ENCODE data around the gene ADAMTS13. TPM values are rescaled to one million over a fixed set of nuclear protein-coding genes. Genes with fewer than 3 reads are reported as not detected.

Gene ADAMTS13
- total RNA-seq, 1 experiment from 2014 or later, result 4.7 TPM

DNA sequence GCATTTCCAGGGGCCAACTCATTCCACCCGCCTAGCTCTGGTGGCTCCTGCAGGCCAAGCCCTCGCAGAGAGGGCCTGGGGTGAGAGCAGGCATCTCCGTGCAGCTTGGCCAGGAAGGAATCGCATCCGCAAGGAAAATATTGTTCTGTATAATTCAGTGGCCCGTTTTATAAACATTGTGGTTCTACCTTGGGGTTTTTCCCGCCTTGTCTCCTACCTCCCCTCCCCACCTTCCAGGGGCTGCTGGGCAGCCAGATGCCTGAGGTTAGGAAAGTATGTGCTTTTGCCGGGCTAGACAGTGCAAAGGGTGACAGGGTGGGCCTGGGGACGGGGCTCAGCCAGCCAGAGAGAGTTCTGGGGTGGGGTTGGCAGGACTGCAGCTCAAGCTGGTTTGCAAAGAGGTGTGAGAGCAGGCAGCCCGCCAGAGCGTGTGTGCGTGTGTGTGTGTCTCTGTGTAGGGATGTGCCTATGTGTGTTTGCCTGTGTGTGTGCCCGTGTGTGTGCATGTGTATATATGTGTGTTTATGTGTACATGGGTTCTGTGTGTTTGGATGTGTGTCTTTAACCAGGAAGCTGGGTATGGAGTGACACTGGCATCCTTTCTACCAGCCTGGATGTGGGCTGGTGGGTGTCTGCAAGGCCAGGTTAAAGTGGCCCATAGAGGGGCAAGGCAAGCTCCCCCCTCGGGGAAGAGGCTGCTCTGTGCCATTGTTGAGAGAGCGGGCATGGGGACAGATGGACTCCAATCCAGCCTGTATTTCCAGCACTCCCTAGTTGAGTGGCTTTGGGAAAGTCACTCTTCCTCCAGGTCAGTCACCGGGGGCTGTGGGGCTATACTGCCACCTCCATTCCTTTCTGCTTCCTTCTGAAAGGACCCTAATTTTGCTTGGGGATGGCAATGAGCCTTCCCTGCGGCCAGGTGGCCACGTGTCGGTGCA, 67.4 kb downstream of the ADAMTS13 start:
- no peak for DNase-seq
- no peak overlapping the region for H3K4me3 Mint-ChIP-seq (ENCODE audit: low read depth, unreplicated experiment)
- BruUV-seq (replicated peaks), result no TSS peak
- CTCF ChIA-PET, result no interaction called here
- H3K9me3 Mint-ChIP-seq (ENCODE audit: low read depth, unreplicated experiment), result no peaks in the 10 kb centered on the region
- intact Hi-C loops (cut with micrococcal nuclease; ENCODE audit: unreplicated experiment), result loop anchor here (5.0 kb wide), 1 partner anchor 302 kb away; no protein-coding TSS in a partner anchor
- peaks cover 5% of the 10 kb centered on the region for H3K36me3 Mint-ChIP-seq (ENCODE audit: insufficient read depth, unreplicated experiment)
- no peaks in the 10 kb centered on the region for H3K4me1 Mint-ChIP-seq (ENCODE audit: low read depth, unreplicated experiment)
- TF ChIP-seq CTCF (IDR thresholded peaks at IDR 0.05; ENCODE audit: unreplicated experiment), result no peak
- peaks cover 18% of the 10 kb centered on the region for H3K27me3 Mint-ChIP-seq (ENCODE audit: unreplicated experiment)
- H3K27ac Mint-ChIP-seq (ENCODE audit: unreplicated experiment), result no peak overlapping the region

GRCh38 chr9:133490201-133490681, 68.1 kb downstream of the ADAMTS13 start:
- Mint-ChIP-seq H3K4me1 (ENCODE audit: low read depth, unreplicated experiment) (no peaks in the 10 kb centered on the region), H3K27me3 (ENCODE audit: unreplicated experiment) (peaks cover 18% of the 10 kb centered on the region), H3K36me3 (ENCODE audit: insufficient read depth, unreplicated experiment) (peaks cover 5% of the 10 kb centered on the region), H3K9me3 (ENCODE audit: low read depth, unreplicated experiment) (no peaks in the 10 kb centered on the region), H3K4me3 (ENCODE audit: low read depth, unreplicated experiment) (no peak overlapping the region), H3K27ac (ENCODE audit: unreplicated experiment) (no peak overlapping the region)
- CTCF ChIA-PET, result no interaction called here
- no peak for TF ChIP-seq CTCF (IDR thresholded peaks at IDR 0.05; ENCODE audit: unreplicated experiment)
- DNase-seq, result no peak
- intact Hi-C loops (cut with micrococcal nuclease; ENCODE audit: unreplicated experiment), result no loop called here
- BruUV-seq (replicated peaks), result no TSS peak

DNA sequence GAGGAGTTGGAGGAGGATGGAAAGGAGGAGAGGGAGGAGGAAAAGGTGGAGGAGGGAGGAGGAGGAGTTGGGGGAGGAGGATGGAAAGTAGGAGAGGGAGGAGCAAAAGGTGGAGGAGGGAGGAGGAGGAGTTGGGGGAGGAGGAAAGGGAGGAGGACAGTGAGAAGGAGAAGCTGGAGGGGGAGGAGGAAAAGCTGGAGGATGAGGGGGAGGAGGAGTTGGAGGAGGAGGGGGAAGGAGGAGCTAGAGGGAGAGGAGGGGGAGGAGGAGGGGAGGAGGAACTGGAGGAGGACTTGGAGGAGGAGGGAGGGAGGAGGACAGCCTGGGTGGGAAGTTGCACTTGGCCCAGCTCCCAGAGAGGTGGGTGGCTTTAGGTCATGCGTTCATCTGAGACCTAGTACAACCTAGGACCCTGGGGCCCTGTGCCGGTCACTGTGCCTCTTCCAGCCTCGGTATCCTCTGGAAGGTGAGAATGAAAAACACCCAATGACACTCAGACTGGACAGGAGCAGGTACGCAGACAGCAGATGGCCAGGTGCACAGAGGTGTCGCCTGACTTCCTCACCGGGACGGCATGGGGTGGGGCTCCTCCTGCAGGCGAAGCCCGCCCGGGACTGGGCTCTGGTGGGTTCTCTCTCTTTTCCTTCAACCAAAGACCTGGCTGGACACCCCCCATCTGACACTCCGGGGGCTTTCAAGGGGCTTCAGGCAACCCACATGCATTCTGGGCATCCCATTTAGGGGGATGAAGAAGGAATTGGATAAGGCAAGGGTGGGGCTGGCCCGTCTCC, 68.9 kb downstream of the ADAMTS13 start:
- Mint-ChIP-seq H3K36me3 (ENCODE audit: insufficient read depth, unreplicated experiment) (peaks cover 5% of the 10 kb centered on the region), H3K27ac (ENCODE audit: unreplicated experiment) (no peak overlapping the region), H3K27me3 (ENCODE audit: unreplicated experiment) (peaks cover 18% of the 10 kb centered on the region), H3K4me1 (ENCODE audit: low read depth, unreplicated experiment) (no peaks in the 10 kb centered on the region), H3K4me3 (ENCODE audit: low read depth, unreplicated experiment) (no peak overlapping the region), H3K9me3 (ENCODE audit: low read depth, unreplicated experiment) (no peaks in the 10 kb centered on the region)
- CTCF ChIA-PET, result no interaction called here
- DNase-seq, result no peak
- no TSS peak for BruUV-seq (replicated peaks)
- no peak for TF ChIP-seq CTCF (IDR thresholded peaks at IDR 0.05; ENCODE audit: unreplicated experiment)
- intact Hi-C loops (cut with micrococcal nuclease; ENCODE audit: unreplicated experiment), result no loop called here

- no TSS peak for BruUV-seq (replicated peaks)
- DNase-seq, result no peak
- Mint-ChIP-seq H3K27ac (ENCODE audit: unreplicated experiment) (no peak overlapping the region), H3K4me3 (ENCODE audit: low read depth, unreplicated experiment) (no peak overlapping the region), H3K9me3 (ENCODE audit: low read depth, unreplicated experiment) (no peaks in the 10 kb centered on the region), H3K4me1 (ENCODE audit: low read depth, unreplicated experiment) (no peaks in the 10 kb centered on the region), H3K27me3 (ENCODE audit: unreplicated experiment) (peaks cover 18% of the 10 kb centered on the region), H3K36me3 (ENCODE audit: insufficient read depth, unreplicated experiment) (peaks cover 5% of the 10 kb centered on the region)
- intact Hi-C loops (cut with micrococcal nuclease; ENCODE audit: unreplicated experiment), result no loop called here
- CTCF ChIA-PET, result interaction anchor here (0.6 kb wide), 1 partner anchor 752 kb away, joined by 5 read pairs; no protein-coding TSS in a partner anchor
- no peak for TF ChIP-seq CTCF (IDR thresholded peaks at IDR 0.05; ENCODE audit: unreplicated experiment)
Measured at GRCh38 chr9:133491656-133491925, 69.4 kb downstream of the ADAMTS13 start.
